Skin epidermis (tissue), 12 donors: ENCODE measurements around the gene ARHGAP29.

Source experiments
- H3K27ac ChIP-seq, 21 experiments: fragments of 200-600 bp; sonication (generic) in 11 of 21; one replicate each; pipeline ENCODE4 v1.5.0; 2020; ENCODE audit warnings: mild to moderate bottlenecking in 3 of 21, inconsistent platforms in 2 of 21, moderate library complexity in 2 of 21
- H3K4me3 ChIP-seq, 7 experiments: fragments of 200-600 bp; sonication (generic) in 2 of 7; one replicate each; pipeline ENCODE4 v1.5.0; 2020; ENCODE audit warnings: inconsistent platforms in 2 of 7, mild to moderate bottlenecking in 2 of 7, moderate library complexity in 1 of 7

ARHGAP29 gene

GRCh38 chr1:94269921-94270320, 32.5 kb upstream of the ARHGAP29 start:
- no peak overlapping the region for H3K4me3 ChIP-seq

DNA sequence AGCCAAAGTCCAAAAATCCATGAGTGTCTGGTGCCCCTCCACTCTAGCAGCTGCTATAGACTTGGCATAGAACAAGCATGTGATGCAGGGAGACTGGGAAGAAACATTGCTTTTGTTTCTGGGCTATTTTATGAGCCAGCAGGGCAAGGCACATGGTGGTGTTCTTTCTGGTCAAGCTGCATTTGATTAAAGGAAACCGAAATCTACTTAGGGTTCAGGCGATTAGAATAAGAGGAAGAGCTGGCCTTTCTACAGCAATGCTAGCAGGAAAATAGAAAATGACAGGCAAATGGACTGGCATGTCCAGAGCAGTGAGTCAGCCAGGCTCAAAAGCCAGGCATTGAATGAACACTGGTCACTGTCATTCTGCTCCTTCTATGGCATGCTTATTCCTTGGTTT, 28.5 kb upstream of the ARHGAP29 start:
- Histone ChIP-seq H3K4me3 (no peak overlapping the region), H3K27ac (peak overlapping the region in 7 of 21 experiments; percentile 2 to 65 (median 47))

More at GRCh38 chr1:94269921-94270320, 32.5 kb upstream of the ARHGAP29 start:
- no peak overlapping the region for H3K27ac ChIP-seq

DNA sequence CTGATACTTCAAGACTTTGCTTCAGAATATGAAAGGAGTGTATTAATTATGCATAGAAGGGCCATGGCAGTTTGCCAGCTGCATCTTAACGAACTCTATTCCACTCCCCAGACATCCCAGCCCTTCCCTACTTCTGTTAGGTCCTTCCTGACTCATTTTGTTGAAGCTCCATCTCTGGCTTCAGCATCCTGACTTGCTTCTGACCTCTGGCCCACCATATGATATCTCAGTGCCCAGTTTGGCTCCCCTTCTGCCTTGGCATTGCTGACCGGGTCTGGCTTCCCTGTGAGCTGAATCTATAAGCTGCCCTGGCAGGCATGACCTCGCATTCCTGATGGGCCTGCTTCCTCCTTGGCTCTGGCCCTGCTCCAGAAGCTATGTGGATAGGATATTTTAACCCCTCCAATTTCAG, 27.6 kb upstream of the ARHGAP29 start:
- no peak overlapping the region for H3K4me3 ChIP-seq
- H3K27ac ChIP-seq = peak overlapping the region in 4 of 21 experiments; percentile 2 to 47 (median 28)

- H3K27ac ChIP-seq = no peak overlapping the region
- no peak overlapping the region for H3K4me3 ChIP-seq
Measured at GRCh38 chr1:94260635-94261387, 23.4 kb upstream of the ARHGAP29 start.

- no peak overlapping the region for H3K4me3 ChIP-seq
- H3K27ac ChIP-seq = peak overlapping the region in 1 of 21 experiments; percentile 24
Measured at GRCh38 chr1:94259635-94260289, 22.4 kb upstream of the ARHGAP29 start.

DNA sequence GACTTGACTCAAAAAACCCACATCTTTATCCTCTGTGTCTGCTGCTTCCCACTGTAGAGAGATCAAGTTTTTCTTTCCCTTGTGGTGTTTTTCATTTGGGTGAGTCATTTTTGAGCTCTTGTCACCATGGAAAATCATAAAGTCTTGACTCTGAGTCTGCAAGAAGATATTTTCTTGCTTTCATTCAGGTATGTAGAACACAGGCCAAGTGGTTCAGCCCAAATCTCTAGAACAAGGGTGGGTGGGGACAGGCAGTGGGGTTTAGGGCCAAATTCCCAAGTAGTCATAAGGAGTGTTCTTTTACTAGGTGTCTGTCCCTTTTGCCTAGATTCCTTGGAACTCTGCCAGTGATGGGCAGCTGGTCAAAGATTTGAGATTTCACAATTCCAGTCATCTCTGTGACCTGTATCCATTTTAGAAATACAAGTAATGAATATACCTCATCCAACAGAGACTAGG, 21.5 kb upstream of the ARHGAP29 start:
- no peak overlapping the region for H3K4me3 ChIP-seq
- H3K27ac ChIP-seq = peak overlapping the region in 4 of 21 experiments; percentile 4 to 66 (median 50)

DNA sequence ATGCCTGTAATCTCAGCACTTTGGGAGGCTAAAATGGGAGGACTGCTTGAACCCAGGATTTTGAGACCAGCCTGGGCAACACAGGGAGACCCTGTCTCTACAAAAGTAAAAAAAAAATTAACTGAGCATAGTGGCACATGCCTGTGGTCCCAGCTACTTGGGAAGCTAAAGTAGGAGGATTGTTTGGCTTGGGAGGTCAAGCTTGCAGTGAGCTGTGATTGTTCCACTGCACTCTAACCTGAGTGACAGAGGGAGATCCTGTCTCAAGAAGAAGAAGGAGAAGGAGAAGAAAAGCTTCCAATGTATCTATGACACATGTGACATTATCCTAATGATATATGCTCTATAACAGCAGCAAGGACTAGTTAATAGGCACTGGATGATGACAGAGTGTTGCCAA, 20.1 kb upstream of the ARHGAP29 start:
- Histone ChIP-seq H3K4me3 (no peak overlapping the region), H3K27ac (no peak overlapping the region)

DNA sequence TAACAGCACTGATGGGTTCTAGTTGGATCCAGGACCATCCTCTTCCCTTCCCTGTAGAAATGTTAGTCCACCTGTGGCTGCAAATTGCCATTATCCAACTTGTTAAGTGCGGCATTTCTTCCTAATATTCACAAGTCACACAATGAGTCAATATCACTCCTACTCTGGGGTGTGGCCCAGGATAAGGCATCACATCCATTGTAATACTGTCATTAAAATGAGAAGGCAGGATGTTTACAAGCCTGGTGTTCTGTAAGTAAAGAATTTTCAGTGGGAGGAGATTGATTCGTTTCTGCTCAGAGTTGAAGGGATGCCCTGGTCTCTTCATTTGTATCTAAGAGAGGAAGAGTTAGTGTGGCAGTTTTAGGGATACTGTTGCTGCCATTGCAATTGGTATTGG, 18.1 kb upstream of the ARHGAP29 start:
- H3K4me3 ChIP-seq = no peak overlapping the region
- peak overlapping the region in 1 of 21 experiments; percentile 32 for H3K27ac ChIP-seq

- peak overlapping the region in 2 of 21 experiments; percentile 14 to 32 for H3K27ac ChIP-seq
- no peak overlapping the region for H3K4me3 ChIP-seq
Measured at GRCh38 chr1:94254073-94254810, 16.9 kb upstream of the ARHGAP29 start.

- H3K27ac ChIP-seq = no peak overlapping the region
- no peak overlapping the region for H3K4me3 ChIP-seq
Measured at GRCh38 chr1:94253456-94254017, 16.2 kb upstream of the ARHGAP29 start.

DNA sequence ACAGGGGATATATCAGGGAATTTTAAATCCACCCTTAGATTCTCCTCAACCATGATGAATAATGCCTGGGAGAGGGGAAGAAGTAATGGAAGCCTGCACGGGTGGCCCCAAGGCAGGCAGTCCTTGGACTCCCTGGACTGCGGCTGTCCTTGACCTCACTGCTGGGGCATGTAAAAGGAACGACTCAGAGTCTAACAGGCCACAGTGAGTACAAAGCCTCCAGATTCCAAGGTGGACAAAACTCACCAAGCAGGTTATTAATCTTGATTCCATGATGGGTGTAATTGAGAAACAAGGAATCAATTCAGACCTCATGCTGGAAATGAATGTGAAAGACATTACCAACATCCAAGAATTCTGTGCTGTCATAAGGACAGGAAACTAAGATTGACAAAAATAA, 13.0 kb upstream of the ARHGAP29 start:
- peak overlapping the region in 1 of 21 experiments; percentile 34 for H3K27ac ChIP-seq
- H3K4me3 ChIP-seq = no peak overlapping the region

- H3K27ac ChIP-seq = no peak overlapping the region
- no peak overlapping the region for H3K4me3 ChIP-seq
Measured at GRCh38 chr1:94248956-94249688, 11.7 kb upstream of the ARHGAP29 start.

DNA sequence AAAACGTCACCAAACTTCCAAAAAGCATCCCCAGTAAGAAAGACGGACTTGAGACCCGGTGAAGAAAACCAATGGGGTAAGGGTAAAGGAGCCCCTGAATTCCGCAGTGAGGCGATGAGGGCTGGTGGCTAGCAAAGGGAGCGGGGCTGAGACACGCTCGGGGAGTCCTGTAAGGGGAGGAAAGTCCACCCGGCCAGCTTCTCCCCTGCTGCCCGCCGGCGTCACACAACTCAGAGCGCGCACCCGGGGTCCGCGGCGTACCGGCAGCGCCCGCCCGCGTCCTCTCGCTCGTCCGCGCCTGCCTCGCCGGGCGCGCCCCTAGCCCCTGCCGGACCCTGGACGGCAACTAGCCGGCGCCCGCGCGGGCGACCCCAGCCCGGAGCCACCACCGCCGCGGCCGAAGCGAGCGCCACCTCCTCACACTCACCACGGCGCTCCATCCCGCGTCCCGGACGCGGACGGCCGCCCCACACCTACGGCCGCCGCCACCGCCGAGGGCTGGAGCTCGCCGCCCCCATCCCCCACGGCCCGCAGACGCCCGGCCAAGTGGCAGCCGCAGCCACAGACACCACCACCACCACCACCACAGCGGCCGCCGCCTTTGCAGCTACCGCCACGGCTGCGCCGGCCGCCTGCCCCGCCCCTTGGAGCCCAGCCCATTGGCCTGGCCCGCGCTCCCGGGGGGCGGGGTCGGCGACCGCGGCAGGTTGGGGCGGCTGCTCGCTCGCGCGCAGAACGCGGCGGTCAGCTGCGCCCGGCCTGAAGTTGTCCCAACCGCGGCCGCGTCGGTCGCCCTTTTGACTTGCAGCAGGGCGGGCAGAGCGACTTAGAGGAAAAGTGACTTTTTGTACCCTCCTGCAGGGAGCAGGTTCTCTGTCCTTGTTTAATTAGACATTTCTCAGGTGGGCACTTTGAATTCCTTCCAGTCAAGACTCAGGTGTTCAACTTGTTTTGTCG, 10.0 kb upstream of the ARHGAP29 start:
- peak overlapping the region; percentile 50 to 71 (median 63) for H3K4me3 ChIP-seq
- H3K27ac ChIP-seq = peak overlapping the region in 19 of 21 experiments; percentile 24 to 90 (median 68)

- peak overlapping the region in 17 of 21 experiments; percentile 17 to 90 (median 72) for H3K27ac ChIP-seq
- peak overlapping the region; percentile 50 to 71 (median 63) for H3K4me3 ChIP-seq
Measured at GRCh38 chr1:94246692-94247137, 9.3 kb upstream of the ARHGAP29 start.

DNA sequence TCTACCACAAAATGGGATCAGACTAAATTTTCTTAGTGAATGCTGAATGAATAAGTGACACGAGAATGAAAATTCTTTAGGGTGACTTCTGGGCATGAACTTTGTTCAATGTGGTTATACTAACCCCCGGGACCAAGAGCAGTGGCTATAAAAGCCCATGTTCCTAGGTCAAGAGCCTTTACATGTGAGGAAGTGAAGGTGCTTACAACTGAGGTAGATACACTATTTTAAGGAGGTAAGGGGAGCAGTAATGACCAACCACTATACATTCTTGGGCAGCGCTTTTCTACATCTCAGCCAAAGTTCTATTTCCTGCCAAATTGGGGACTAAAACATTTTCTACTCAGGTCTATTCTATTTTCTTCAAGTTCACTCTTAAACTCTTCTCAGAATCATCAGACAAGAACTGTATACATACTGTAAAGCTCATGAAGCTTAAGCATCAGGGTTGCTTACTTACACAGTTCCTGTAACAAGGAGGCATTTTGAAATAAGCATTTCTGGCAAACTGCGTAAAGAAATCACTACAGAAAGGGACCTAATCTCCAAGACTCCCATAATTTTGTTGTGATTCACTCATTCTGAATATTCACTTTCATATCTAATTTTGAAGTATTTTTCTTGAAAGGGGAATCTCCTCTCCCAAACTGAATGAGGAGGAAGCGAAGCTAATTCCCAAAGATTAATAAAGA, 8.5 kb upstream of the ARHGAP29 start:
- Histone ChIP-seq H3K27ac (peak overlapping the region in 11 of 21 experiments; percentile 3 to 90 (median 58)), H3K4me3 (peak overlapping the region in 5 of 7 experiments; percentile 50 to 71 (median 64))

GRCh38 chr1:94244816-94245215, 7.4 kb upstream of the ARHGAP29 start:
- H3K27ac ChIP-seq = peak overlapping the region in 1 of 21 experiments; percentile 0
- no peak overlapping the region for H3K4me3 ChIP-seq

GRCh38 chr1:94243665-94244064, 6.3 kb upstream of the ARHGAP29 start:
- Histone ChIP-seq H3K27ac (no peak overlapping the region), H3K4me3 (no peak overlapping the region)
